Measurements from ENCODE around the gene GREM2. TPM values are rescaled to one million over a fixed set of nuclear protein-coding genes. Genes with fewer than 3 reads are reported as not detected.

Gene GREM2
- total and polyA plus RNA-seq, 2 of the 4 experiments (the other 2 are of a cell fraction) = 3.0 to 14.2 TPM

GRCh38 chr1:240506176-240506575, 105.8 kb downstream of the GREM2 start:
- H3K27me3 ChIP-seq (ENCODE audit: control insufficient read depth, insufficient read depth, low read length) = no peaks in the 10 kb centered on the region
- H3K4me2 ChIP-seq (ENCODE audit: low read depth, low read length) = no peak overlapping the region
- H4K5ac ChIP-seq (ENCODE audit: low read depth, low read length) = no peak overlapping the region
- ChIA-PET CTCF (no interaction called here), POLR2A (ENCODE audit: unreplicated experiment) (no interaction called here)
- no peak for TF ChIP-seq RFX5 (IDR thresholded peaks at IDR 0.05; ENCODE audit: low read depth, low read length)
- TF ChIP-seq POLR2A (IDR thresholded peaks at IDR 0.05; ENCODE audit: low read depth, low read length) = no peak
- H3K14ac ChIP-seq (replicated peaks; ENCODE audit: low read depth, low read length) = no peak overlapping the region
- H3K4me3 ChIP-seq (ENCODE audit: insufficient read depth, low read depth, low read length) = no peak overlapping the region
- in situ Hi-C loops (cut with MboI; ENCODE audit: low sequenced_read_pairs) = no loop called here
- peaks cover 5% of the 10 kb centered on the region for H3K4me1 ChIP-seq (ENCODE audit: control insufficient read depth, insufficient read depth, low read length)
- no peak overlapping the region for H2BK120ac ChIP-seq (ENCODE audit: low read depth, low read length)
- no peak overlapping the region for H3K56ac ChIP-seq (ENCODE audit: extremely low read depth, insufficient read depth, low read length)
- no peak overlapping the region for H3K23ac ChIP-seq (ENCODE audit: low read depth, low read length)
- H4K8ac ChIP-seq (ENCODE audit: low read depth in 2 of 2, low read length in 2 of 2) = no peak overlapping the region
- peaks cover 0 to 11% of the 10 kb centered on the region in 2 experiments; a peak in 2 of 4 replicates for H3K79me1 ChIP-seq (ENCODE audit: low read depth in 1 of 2, low read length in 2 of 2)
- no peak overlapping the region for H2AFZ ChIP-seq (replicated peaks; ENCODE audit: low read length, poor library complexity)
- H3K9me3 ChIP-seq (ENCODE audit: control insufficient read depth, insufficient read depth, low read length) = no peaks in the 10 kb centered on the region
- no peak overlapping the region for H2BK5ac ChIP-seq (ENCODE audit: low read depth, low read length, poor library complexity, severe bottlenecking)
- no peak overlapping the region for H3K9ac ChIP-seq (ENCODE audit: low read depth, low read length)
- H2BK20ac ChIP-seq (ENCODE audit: low read depth, low read length) = no peak overlapping the region
- dilution Hi-C loops (cut with HindIII; ENCODE audit: low sequenced_read_pairs, unreplicated experiment) = no loop called here
- no peak overlapping the region for H3K18ac ChIP-seq (ENCODE audit: low read depth, low read length)
- H2BK15ac ChIP-seq (ENCODE audit: low read depth, low read length) = no peak overlapping the region
- H3K27ac ChIP-seq (ENCODE audit: insufficient read depth, low read length) = no peak overlapping the region
- no peak overlapping the region for H3K4ac ChIP-seq (ENCODE audit: low read depth, low read length)
- intact Hi-C loops (cut with micrococcal nuclease) = no loop called here
- no peak overlapping the region for H4K91ac ChIP-seq (ENCODE audit: insufficient read depth, low read depth, low read length)
- no peak for DNase-seq
- no peak overlapping the region for H2AK5ac ChIP-seq (ENCODE audit: low read depth, low read length)
- BruUV-seq (replicated peaks) = no TSS peak
- WGBS, 2 experiments (ENCODE audit: extremely low coverage in 2 of 2, insufficient read length in 1 of 2) = no CpG with 5 or more reads among the region's 4 CpGs
- H3K36me3 ChIP-seq (ENCODE audit: control insufficient read depth, insufficient read depth, low read length) = no peaks in the 10 kb centered on the region
- no peak overlapping the region for H2AK9ac ChIP-seq (replicated peaks; ENCODE audit: low read depth, low read length, poor library complexity)
- no peaks in the 10 kb centered on the region for H4K20me1 ChIP-seq (ENCODE audit: insufficient read depth, low read length)
- H3K9me1 ChIP-seq (ENCODE audit: insufficient read depth, low read length) = peaks cover 3% of the 10 kb centered on the region
- no peak for ATAC-seq (ENCODE audit: low read depth)

All from IMR-90 (cell line).